GM12892 (cell line): ENCODE measurements around the gene KCNQ5.

Experiments
- POLR2A ChIP-seq: IDR thresholded peaks from 2 replicates; pipeline ENCODE4 v1.6.1; 2011; ENCODE audit warnings: low read depth, low read length, control low read depth
- POLR2AphosphoS5 ChIP-seq: IDR thresholded peaks from 2 replicates; pipeline ENCODE4 v1.6.1; 2011; ENCODE audit warnings: low read depth, low read length, control low read depth
- TAF1 ChIP-seq: IDR thresholded peaks from 2 replicates; pipeline ENCODE4 v1.6.1; 2011; ENCODE audit warnings: low read depth, mild to moderate bottlenecking, control low read depth, low read length, borderline replicate concordance

- TF ChIP-seq POLR2AphosphoS5, result no peak
- TF ChIP-seq POLR2A, result no peak
- no peak for TF ChIP-seq TAF1
Measured at GRCh38 chr6:73108949-73109348, 487.1 kb downstream of the KCNQ5 start.
